ENCODE measurements around the gene HSF4.

HSF4 gene

DNA sequence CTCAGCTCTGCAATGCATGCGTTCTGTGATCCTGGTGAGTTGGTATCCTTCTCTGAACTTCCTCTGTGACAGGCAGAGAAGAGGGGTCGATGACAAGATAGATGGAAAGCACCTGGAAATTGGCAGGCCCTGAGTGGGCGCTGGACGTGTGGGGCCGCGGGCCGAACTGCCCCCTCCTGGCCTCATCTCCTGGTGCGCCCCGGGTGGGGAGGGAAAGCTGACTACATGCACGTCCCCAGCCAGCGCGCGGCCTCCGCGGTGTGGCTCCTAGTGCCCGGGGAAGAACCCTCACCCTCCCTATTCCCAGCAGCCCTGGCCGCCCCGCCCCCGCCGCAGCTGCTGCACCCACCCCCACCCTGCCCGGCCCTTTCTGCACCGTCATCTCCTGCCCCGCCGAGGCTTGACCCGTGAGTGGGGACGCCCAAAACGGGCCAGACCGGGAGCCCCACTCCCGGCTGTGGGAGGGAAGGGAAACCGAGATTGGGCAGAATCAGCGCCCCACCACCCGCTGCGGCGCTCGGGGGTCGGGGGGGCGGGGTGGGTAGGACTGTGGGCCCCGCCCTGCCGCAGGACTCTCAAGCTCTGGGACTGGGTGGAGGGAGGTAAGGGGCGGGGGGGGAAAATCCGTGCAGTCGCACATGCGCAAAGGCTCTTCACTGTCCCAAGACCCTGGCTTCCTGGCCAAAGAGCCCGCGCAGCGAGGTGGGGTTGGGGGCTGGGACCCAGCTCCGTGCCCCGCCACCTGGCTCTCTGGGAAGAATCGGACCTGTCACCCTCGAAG is 5.8 kb downstream of the HSF4 start, which contains the start of gene NOL3 (continued):
- TF ChIP-seq, protein P1, sequence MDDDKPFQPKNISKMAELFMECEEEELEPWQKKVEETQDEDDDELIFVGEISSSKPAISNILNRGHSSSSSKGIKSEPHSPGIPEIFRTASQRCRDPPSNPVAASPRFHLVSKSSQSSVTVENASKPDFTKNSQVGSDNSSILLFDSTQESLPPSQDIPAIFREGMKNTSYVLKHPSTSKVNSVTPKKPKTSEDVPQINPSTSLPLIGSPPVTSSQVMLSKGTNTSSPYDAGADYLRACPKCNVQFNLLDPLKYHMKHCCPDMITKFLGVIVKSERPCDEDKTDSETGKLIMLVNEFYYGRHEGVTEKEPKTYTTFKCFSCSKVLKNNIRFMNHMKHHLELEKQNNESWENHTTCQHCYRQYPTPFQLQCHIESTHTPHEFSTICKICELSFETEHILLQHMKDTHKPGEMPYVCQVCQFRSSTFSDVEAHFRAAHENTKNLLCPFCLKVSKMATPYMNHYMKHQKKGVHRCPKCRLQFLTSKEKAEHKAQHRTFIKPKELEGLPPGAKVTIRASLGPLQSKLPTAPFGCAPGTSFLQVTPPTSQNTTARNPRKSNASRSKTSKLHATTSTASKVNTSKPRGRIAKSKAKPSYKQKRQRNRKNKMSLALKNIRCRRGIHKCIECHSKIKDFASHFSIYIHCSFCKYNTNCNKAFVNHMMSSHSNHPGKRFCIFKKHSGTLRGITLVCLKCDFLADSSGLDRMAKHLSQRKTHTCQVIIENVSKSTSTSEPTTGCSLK (tag by site-specific recombination; IDR thresholded peaks at IDR 0.05), result no peak
- TF ChIP-seq KLF9 (tag by site-specific recombination; IDR thresholded peaks at IDR 0.05; ENCODE audit: low read depth) (peak; percentile 48; the same call in 1 of the 2 replicates), ZBTB17 (tag by site-specific recombination; IDR thresholded peaks at IDR 0.05) (peak; percentile 68; the same call in 1 of the 2 replicates), ZNF19 (tag by site-specific recombination; IDR thresholded peaks at IDR 0.05; ENCODE audit: low read depth) (no peak), KLF7 (tag by site-specific recombination; IDR thresholded peaks at IDR 0.05; ENCODE audit: borderline replicate concordance) (no peak), INSM2 (tag by site-specific recombination; IDR thresholded peaks at IDR 0.05) (no peak), ZNF596 (tag by site-specific recombination; IDR thresholded peaks at IDR 0.05) (no peak), RBAK (tag by site-specific recombination; IDR thresholded peaks at IDR 0.05) (no peak), ZBTB48 (tag by site-specific recombination; IDR thresholded peaks at IDR 0.05) (0 out of 2 replicates have a peak, but pooled peaks have one; percentile 27), ZFP3 (tag by site-specific recombination; IDR thresholded peaks at IDR 0.05; ENCODE audit: low read depth) (no peak), ZNF701 (tag by site-specific recombination; IDR thresholded peaks at IDR 0.05) (no peak), SCRT1 (tag by site-specific recombination; IDR thresholded peaks at IDR 0.05; ENCODE audit: borderline replicate concordance) (no peak), EGR2 (tag by site-specific recombination; IDR thresholded peaks at IDR 0.05; ENCODE audit: low read depth) (no peak), ZBTB26 (tag by site-specific recombination; optimal IDR thresholded peaks at IDR 0.05) (peak; percentile 53), YY1 (tag by site-specific recombination; IDR thresholded peaks at IDR 0.05) (no peak), ZNF214 (tag by site-specific recombination; IDR thresholded peaks at IDR 0.05; ENCODE audit: borderline replicate concordance) (no peak), YY2 (tag by site-specific recombination; IDR thresholded peaks at IDR 0.05) (no peak), ZNF248 (tag by site-specific recombination; IDR thresholded peaks at IDR 0.05) (no peak), ZNF404 (tag by site-specific recombination; IDR thresholded peaks at IDR 0.05) (no peak), SP2 (tag by site-specific recombination; IDR thresholded peaks at IDR 0.05) (no peak; the same call in none of the 2 replicates), ZSCAN4 (tag by site-specific recombination; IDR thresholded peaks at IDR 0.05) (no peak), ZNF560 (tag by site-specific recombination; IDR thresholded peaks at IDR 0.05; ENCODE audit: borderline replicate concordance) (no peak), ZNF266 (tag by site-specific recombination; IDR thresholded peaks at IDR 0.05; ENCODE audit: low read depth) (no peak)
- TF ChIP-seq, protein P2, sequence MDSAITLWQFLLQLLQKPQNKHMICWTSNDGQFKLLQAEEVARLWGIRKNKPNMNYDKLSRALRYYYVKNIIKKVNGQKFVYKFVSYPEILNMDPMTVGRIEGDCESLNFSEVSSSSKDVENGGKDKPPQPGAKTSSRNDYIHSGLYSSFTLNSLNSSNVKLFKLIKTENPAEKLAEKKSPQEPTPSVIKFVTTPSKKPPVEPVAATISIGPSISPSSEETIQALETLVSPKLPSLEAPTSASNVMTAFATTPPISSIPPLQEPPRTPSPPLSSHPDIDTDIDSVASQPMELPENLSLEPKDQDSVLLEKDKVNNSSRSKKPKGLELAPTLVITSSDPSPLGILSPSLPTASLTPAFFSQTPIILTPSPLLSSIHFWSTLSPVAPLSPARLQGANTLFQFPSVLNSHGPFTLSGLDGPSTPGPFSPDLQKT (IDR thresholded peaks at IDR 0.05; ENCODE audit: borderline replicate concordance, low read depth, low read length), result no peak
- TF ChIP-seq, protein P3, sequence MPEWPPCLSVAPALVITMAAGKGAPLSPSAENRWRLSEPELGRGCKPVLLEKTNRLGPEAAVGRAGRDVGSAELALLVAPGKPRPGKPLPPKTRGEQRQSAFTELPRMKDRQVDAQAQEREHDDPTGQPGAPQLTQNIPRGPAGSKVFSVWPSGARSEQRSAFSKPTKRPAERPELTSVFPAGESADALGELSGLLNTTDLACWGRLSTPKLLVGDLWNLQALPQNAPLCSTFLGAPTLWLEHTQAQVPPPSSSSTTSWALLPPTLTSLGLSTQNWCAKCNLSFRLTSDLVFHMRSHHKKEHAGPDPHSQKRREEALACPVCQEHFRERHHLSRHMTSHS (tag by site-specific recombination; IDR thresholded peaks at IDR 0.05), result no peak
- TF ChIP-seq, protein P4, sequence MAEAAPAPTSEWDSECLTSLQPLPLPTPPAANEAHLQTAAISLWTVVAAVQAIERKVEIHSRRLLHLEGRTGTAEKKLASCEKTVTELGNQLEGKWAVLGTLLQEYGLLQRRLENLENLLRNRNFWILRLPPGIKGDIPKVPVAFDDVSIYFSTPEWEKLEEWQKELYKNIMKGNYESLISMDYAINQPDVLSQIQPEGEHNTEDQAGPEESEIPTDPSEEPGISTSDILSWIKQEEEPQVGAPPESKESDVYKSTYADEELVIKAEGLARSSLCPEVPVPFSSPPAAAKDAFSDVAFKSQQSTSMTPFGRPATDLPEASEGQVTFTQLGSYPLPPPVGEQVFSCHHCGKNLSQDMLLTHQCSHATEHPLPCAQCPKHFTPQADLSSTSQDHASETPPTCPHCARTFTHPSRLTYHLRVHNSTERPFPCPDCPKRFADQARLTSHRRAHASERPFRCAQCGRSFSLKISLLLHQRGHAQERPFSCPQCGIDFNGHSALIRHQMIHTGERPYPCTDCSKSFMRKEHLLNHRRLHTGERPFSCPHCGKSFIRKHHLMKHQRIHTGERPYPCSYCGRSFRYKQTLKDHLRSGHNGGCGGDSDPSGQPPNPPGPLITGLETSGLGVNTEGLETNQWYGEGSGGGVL (tag by site-specific recombination; IDR thresholded peaks at IDR 0.05), result 0 out of 2 replicates have a peak, but pooled peaks have one; percentile 49
- TF ChIP-seq, protein P5, sequence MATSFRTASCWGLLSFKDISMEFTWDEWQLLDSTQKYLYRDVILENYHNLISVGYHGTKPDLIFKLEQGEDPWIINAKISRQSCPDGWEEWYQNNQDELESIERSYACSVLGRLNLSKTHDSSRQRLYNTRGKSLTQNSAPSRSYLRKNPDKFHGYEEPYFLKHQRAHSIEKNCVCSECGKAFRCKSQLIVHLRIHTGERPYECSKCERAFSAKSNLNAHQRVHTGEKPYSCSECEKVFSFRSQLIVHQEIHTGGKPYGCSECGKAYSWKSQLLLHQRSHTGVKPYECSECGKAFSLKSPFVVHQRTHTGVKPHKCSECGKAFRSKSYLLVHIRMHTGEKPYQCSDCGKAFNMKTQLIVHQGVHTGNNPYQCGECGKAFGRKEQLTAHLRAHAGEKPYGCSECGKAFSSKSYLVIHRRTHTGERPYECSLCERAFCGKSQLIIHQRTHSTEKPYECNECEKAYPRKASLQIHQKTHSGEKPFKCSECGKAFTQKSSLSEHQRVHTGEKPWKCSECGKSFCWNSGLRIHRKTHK (tag by site-specific recombination; IDR thresholded peaks at IDR 0.05), result no peak
